K562 (cell line): Measurements from ENCODE around the gene LAX1. TPM values are rescaled to one million over a fixed set of nuclear protein-coding genes. Genes with fewer than 3 reads are reported as not detected.

Experiments
- BCL6 ChIP-seq: fragments of 250-450 bp; sonication (Bioruptor Pico); IDR thresholded peaks from 2 replicates; pipeline ENCODE4 v1.4.0; 2020
- CHD2 ChIP-seq: IDR thresholded peaks from 2 replicates; pipeline ENCODE4 v1.6.1; 2011; ENCODE audit warnings: low read depth, low read length
- DLX4 ChIP-seq: fragments of 250-450 bp; sonication (Bioruptor Pico); IDR thresholded peaks from 2 replicates; pipeline ENCODE4 v1.6.1; 2021; ENCODE audit warnings: mild to moderate bottlenecking
- EZH2 ChIP-seq: IDR thresholded peaks from 2 replicates; pipeline ENCODE4 v1.6.1; 2012; ENCODE audit warnings: low read depth, mild to moderate bottlenecking, inconsistent platforms, low read length, borderline replicate concordance
- MCM7 ChIP-seq, 2 experiments: fragments of 450-650 bp; IDR thresholded peaks; 2 replicates each; pipeline ENCODE4 v1.6.1; 2016 to 2018
- PHF20 ChIP-seq: fragments of 450-650 bp; IDR thresholded peaks from 2 replicates; pipeline ENCODE4 v1.6.1; 2018; ENCODE audit not compliant: partially characterized antibody
- PYGO2 ChIP-seq: fragments of 450-650 bp; IDR thresholded peaks from 2 replicates; pipeline ENCODE4 v1.6.1; 2016; ENCODE audit warnings: mild to moderate bottlenecking, missing genetic modification characterization, moderate library complexity, missing compliant biosample characterization
- RBM34 ChIP-seq: fragments of 200-400 bp; formaldehyde crosslinking; IDR thresholded peaks from 2 replicates; pipeline ENCODE4 v1.6.1; 2018; ENCODE audit warnings: low read length, borderline replicate concordance; ENCODE audit not compliant: insufficient read depth
- RHOXF2B ChIP-seq: fragments of 250-450 bp; sonication (Bioruptor Pico); conservative IDR thresholded peaks from 2 replicates; pipeline ENCODE4 v1.5.1; 2021
- TFAP4 ChIP-seq: sonication (generic); formaldehyde crosslinking; IDR thresholded peaks from 2 replicates; pipeline ENCODE4 v1.8.0; 2022; ENCODE audit warnings: missing genetic modification reagents, mild to moderate bottlenecking, moderate library complexity, borderline replicate concordance
- ZBTB49 ChIP-seq: sonication (generic); formaldehyde crosslinking; IDR thresholded peaks from 2 replicates; pipeline ENCODE4 v1.8.0; 2022; ENCODE audit warnings: missing genetic modification reagents, mild to moderate bottlenecking, borderline replicate concordance
- ZNF133 ChIP-seq: fragments of 250-450 bp; sonication (Bioruptor Pico); IDR thresholded peaks from 2 replicates; pipeline ENCODE4 v1.4.0; 2020; ENCODE audit warnings: mild to moderate bottlenecking
- ZNF384 ChIP-seq: IDR thresholded peaks from 2 replicates; pipeline ENCODE4 v1.6.1; 2012; ENCODE audit warnings: low read depth, low read length, improper control_type of control experiment
- ZNF407 ChIP-seq: fragments of 450-650 bp; IDR thresholded peaks from 2 replicates; pipeline ENCODE4 v1.6.1; 2016; ENCODE audit warnings: low read depth
- ZNF41 ChIP-seq: fragments of 250-450 bp; sonication (Bioruptor Pico); conservative IDR thresholded peaks from 2 replicates; pipeline ENCODE4 v1.4.0; 2020; ENCODE audit warnings: mild to moderate bottlenecking
- ZNF696 ChIP-seq: fragments of 250-450 bp; sonication (Bioruptor Pico); conservative IDR thresholded peaks from 2 replicates; pipeline ENCODE4 v1.4.0; 2020; ENCODE audit warnings: mild to moderate bottlenecking, moderate library complexity
- ZNF778 ChIP-seq: fragments of 450-650 bp; formaldehyde crosslinking; IDR thresholded peaks from 2 replicates; pipeline ENCODE4 v1.4.0; 2020; ENCODE audit warnings: mild to moderate bottlenecking, moderate library complexity
- polyA plus RNA-seq, 8 experiments: library from polyadenylated mRNA; depleted of rRNA in 4 of 8; stranded (reverse) in 5 of 8; unstranded in 3 of 8; fragments of >200 nt; fragmentation: Nextera tagmentation in 2 of 8; fragmentation: Illumina TruSeq in 1 of 8; extraction: Ambion mirVana in 2 of 8; extraction: Trizol in 1 of 8; gene quantifications; 2 replicates each; pipeline versions ENCODE4 v1.2.1 to v1.2.3, GENCODE V29; 2011 to 2014; ENCODE audit warnings: inconsistent platforms in 1 of 8, missing spikeins in 1 of 8
- total RNA-seq, 7 experiments: library from RNA; depleted of rRNA in 6 of 7; stranded (reverse); fragments of >200 nt in 6 of 7; fragmentation: Illumina TruSeq in 2 of 7; extraction: Trizol in 2 of 7; gene quantifications; 2 replicates each; pipeline versions ENCODE4 v1.2.1 to v1.2.3, GENCODE V29; 2011 to 2021; ENCODE audit warnings: low replicate concordance in 1 of 7

Gene LAX1
- total and polyA plus RNA-seq, 9 of the 15 experiments (the other 6 are each of a cell fraction or from before 2014, with no cell fraction given), result not detected

GRCh38 chr1:203726417-203726867, 38.5 kb upstream of the LAX1 start (continued):
- TF ChIP-seq TFAP4 (no peak), RBM34 (no peak), ZNF384 (no peak), ZNF778 (no peak), ZNF407 (no peak), ZBTB49 (CRISPR knock-in tag) (no peak), CHD2 (no peak), RHOXF2B (CRISPR knock-in tag) (no peak), MCM7 (IDR thresholded peaks at IDR 0.05) (no peak), BCL6 (CRISPR knock-in tag) (no peak; the same call in 1 of the 2 replicates), EZH2 (no peak), PYGO2 (tag) (peak; percentile 69; the same call in 1 of the 2 replicates), ZNF41 (peak; percentile 61), ZNF133 (CRISPR knock-in tag) (no peak), ZNF696 (CRISPR knock-in tag) (no peak), DLX4 (CRISPR knock-in tag) (no peak), PHF20 (no peak)
